Endodermal cell (in vitro differentiated cells): ENCODE data around the gene RNF149. TPM values are rescaled to one million over a fixed set of nuclear protein-coding genes. Genes with fewer than 3 reads are reported as not detected.

Experiments used
- DNase-seq: peaks from one replicate; pipeline ENCODE4 v3.0.0-alpha.2; 2017
- H3K27ac ChIP-seq: 2 replicates; pipeline ENCODE4 v1.5.1; 2013; ENCODE audit warnings: mild to moderate bottlenecking, low read depth, low read length, moderate library complexity
- H3K27me3 ChIP-seq: 2 replicates; pipeline ENCODE4 v1.6.1; 2013; ENCODE audit warnings: mild to moderate bottlenecking, low read length, moderate library complexity; ENCODE audit not compliant: insufficient read depth, control insufficient read depth, poor library complexity, severe bottlenecking
- H3K36me3 ChIP-seq: 2 replicates; pipeline ENCODE4 v1.7.0; 2013; ENCODE audit warnings: mild to moderate bottlenecking, low read length, moderate library complexity; ENCODE audit not compliant: control insufficient read depth, insufficient read depth
- H3K4me1 ChIP-seq: one replicate; pipeline ENCODE4 v1.7.0; 2013; ENCODE audit warnings: low read length; ENCODE audit not compliant: control insufficient read depth, insufficient read depth
- H3K4me3 ChIP-seq: 2 replicates; pipeline ENCODE4 v1.5.1; 2013; ENCODE audit warnings: mild to moderate bottlenecking, low read length, moderate library complexity
- H3K9ac ChIP-seq: 2 replicates; pipeline ENCODE4 v1.6.1; 2013; ENCODE audit warnings: mild to moderate bottlenecking, low read length, moderate library complexity; ENCODE audit not compliant: poor library complexity, severe bottlenecking; ENCODE audit errors: extremely low read depth
- H3K9me3 ChIP-seq: 2 replicates; pipeline ENCODE4 v1.6.1; 2013; ENCODE audit warnings: mild to moderate bottlenecking, low read length, moderate library complexity; ENCODE audit not compliant: control insufficient read depth
- H3K27ac Mint-ChIP-seq: 2 replicates; pipeline ENCODE4 v1.8.0; 2020; ENCODE audit warnings: mixed read lengths
- H3K27me3 Mint-ChIP-seq: 2 replicates; pipeline ENCODE4 v1.8.0; 2021; ENCODE audit warnings: mild to moderate bottlenecking, mixed read lengths; ENCODE audit not compliant: insufficient read depth
- H3K36me3 Mint-ChIP-seq: 2 replicates; pipeline ENCODE4 v1.8.0; 2020; ENCODE audit warnings: low read depth, mixed read lengths
- H3K4me1 Mint-ChIP-seq: 2 replicates; pipeline ENCODE4 v1.8.0; 2020; ENCODE audit warnings: mixed read lengths
- H3K4me3 Mint-ChIP-seq: 2 replicates; pipeline ENCODE4 v1.8.0; 2020; ENCODE audit warnings: mild to moderate bottlenecking, moderate library complexity, mixed read lengths
- H3K9me3 Mint-ChIP-seq: 2 replicates; pipeline ENCODE4 v1.8.0; 2020; ENCODE audit warnings: mild to moderate bottlenecking, mixed read lengths
- WGBS, 2 experiments: methylation state at CpG; one replicate each; pipeline versions ENCODE4 v1.1.5 to v1.1.7; 2013; ENCODE audit warnings: missing lambda C conversion rate in 2 of 2, mixed read lengths in 1 of 2; ENCODE audit not compliant: insufficient coverage in 1 of 2, insufficient read length in 1 of 2; 5-methylcytosine and 5-hydroxymethylcytosine counted together
- total RNA-seq, 2 donors: library from RNA; stranded (reverse); fragmentation: NEBNext Ultra II Directional in 1 of 2; extraction: Animal tissue kit (Norgen Biotek cat#: 25700) in 1 of 2; gene quantifications; 2 replicates in 1 of 2; 3 replicates in 1 of 2; pipeline ENCODE4 v1.2.1, GENCODE V29; 2021
- TF ChIP-seq, protein P1 (sequence below): fragments of 200-600 bp; sonication (generic); conservative IDR thresholded peaks from 2 replicates; pipeline ENCODE4 v1.5.0; 2021; ENCODE audit warnings: antibody characterized with exemption, mild to moderate bottlenecking

RNF149 gene
- total RNA-seq, 2 donors from 2014 or later = 26.4 to 36.3 TPM

DNA sequence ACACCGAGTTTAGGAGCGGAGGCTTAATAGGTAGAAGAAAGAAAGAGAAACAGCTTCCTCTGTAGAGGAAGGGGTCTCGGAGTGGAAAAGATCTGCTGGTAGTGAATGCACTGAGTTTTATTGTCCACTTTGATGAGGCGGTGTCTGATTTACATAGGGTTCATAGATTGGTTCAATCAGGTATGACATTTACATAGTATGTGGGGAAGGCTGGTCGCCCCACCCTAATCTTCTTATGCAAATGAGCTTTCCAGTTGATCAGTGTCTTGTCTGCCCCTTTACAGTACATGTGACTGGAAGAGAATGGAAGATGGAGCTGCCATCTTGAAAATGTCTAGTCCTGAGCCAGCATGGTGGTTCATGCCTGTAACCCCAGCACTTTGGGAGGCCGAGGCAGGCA lies 75.7 kb downstream of the RNF149 start:
- no peaks in the 10 kb centered on the region for H3K36me3 Mint-ChIP-seq
- DNase-seq = no peak
- TF ChIP-seq, protein P1, sequence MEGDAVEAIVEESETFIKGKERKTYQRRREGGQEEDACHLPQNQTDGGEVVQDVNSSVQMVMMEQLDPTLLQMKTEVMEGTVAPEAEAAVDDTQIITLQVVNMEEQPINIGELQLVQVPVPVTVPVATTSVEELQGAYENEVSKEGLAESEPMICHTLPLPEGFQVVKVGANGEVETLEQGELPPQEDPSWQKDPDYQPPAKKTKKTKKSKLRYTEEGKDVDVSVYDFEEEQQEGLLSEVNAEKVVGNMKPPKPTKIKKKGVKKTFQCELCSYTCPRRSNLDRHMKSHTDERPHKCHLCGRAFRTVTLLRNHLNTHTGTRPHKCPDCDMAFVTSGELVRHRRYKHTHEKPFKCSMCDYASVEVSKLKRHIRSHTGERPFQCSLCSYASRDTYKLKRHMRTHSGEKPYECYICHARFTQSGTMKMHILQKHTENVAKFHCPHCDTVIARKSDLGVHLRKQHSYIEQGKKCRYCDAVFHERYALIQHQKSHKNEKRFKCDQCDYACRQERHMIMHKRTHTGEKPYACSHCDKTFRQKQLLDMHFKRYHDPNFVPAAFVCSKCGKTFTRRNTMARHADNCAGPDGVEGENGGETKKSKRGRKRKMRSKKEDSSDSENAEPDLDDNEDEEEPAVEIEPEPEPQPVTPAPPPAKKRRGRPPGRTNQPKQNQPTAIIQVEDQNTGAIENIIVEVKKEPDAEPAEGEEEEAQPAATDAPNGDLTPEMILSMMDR = no peak

DNA sequence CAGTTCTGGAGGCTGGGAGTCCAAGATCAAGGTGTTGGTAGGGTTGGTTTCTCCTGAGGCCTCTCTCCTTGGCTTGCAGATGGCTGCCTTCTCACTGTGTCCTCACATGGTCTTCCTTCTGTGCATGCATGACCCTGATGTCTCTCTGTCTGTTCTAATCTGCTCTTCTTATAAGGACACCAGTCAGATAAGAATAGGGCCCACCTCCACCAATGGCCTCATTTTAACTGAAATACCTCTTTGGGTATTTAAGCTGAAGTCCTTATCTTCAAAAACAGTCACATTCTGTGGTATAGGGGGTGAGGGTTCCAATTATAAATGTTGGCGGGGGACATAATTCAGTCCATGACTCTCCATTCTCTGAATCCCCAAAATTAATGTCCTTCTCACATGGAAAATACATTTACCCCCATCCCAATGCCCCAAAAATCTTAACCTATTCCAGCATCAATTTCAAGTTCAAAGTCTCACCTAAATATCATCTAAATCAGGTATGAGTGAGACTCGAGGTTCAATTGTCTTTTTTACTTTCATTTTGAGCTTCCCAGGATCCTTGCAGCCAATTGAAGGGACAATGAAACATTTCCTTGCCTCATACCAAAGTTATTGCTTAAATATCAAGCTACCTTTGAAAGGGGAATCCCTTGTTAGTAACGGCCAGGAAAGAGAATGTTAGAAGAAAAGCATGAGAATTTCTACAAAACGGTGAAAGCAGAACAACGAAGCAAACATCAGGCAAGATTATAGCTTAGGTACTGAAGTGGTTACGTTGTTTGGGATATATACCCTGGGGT lies 76.4 kb downstream of the RNF149 start:
- Mint-ChIP-seq H3K36me3 (no peaks in the 10 kb centered on the region), H3K27ac (no peak overlapping the region), H3K9me3 (peaks cover 37% of the 10 kb centered on the region), H3K4me3 (no peak overlapping the region), H3K4me1 (no peaks in the 10 kb centered on the region), H3K27me3 (no peaks in the 10 kb centered on the region)
- no peaks in the 10 kb centered on the region for H3K36me3 ChIP-seq
- TF ChIP-seq, protein P1 = no peak
- no peaks in the 10 kb centered on the region for H3K27me3 ChIP-seq
- H3K9ac ChIP-seq = no peak overlapping the region
- peaks cover 22% of the 10 kb centered on the region for H3K9me3 ChIP-seq
- no peak for DNase-seq
- 93 to 100% methylated on average over 4 to 6 of the region's 6 CpGs for WGBS, 2 experiments
- H3K4me1 ChIP-seq = no peaks in the 10 kb centered on the region
- no peak overlapping the region for H3K27ac ChIP-seq
- H3K4me3 ChIP-seq = no peak overlapping the region

More for the DNA sequence above, 75.7 kb downstream of the RNF149 start:
- peaks cover 40% of the 10 kb centered on the region for H3K9me3 Mint-ChIP-seq
- H3K4me3 ChIP-seq = no peak overlapping the region
- no peak overlapping the region for H3K4me3 Mint-ChIP-seq
- no peaks in the 10 kb centered on the region for H3K4me1 Mint-ChIP-seq
- H3K4me1 ChIP-seq = no peaks in the 10 kb centered on the region
- WGBS, 2 experiments = 87 to 92% methylated on average over 6 of the region's 6 CpGs
- no peaks in the 10 kb centered on the region for H3K27me3 Mint-ChIP-seq
- H3K9me3 ChIP-seq = peaks cover 22% of the 10 kb centered on the region
- H3K9ac ChIP-seq = no peak overlapping the region
- H3K27ac ChIP-seq = no peak overlapping the region
- no peaks in the 10 kb centered on the region for H3K36me3 ChIP-seq
- no peak overlapping the region for H3K27ac Mint-ChIP-seq
- no peaks in the 10 kb centered on the region for H3K27me3 ChIP-seq

DNA sequence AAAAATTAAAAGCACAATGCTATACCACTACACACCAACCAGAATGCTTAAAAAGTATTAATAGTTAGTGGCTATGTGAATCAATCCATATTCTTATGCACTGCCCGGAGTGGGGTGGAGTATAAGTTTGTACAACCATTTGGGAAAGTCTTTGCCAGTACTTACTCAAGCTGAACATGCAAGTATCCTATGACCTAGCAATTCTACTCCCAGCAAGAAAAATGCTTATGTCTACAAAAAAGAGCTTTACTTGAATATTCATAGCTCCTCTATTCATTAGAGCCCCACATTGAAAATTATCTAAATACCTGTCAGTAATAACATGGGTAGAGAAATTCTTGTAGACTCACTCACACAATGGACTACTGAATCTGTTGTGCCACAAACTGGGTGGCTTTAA lies 77.3 kb downstream of the RNF149 start:
- Mint-ChIP-seq H3K36me3 (no peaks in the 10 kb centered on the region), H3K27ac (no peak overlapping the region), H3K4me1 (no peaks in the 10 kb centered on the region), H3K9me3 (peaks cover 34% of the 10 kb centered on the region), H3K27me3 (no peaks in the 10 kb centered on the region), H3K4me3 (no peak overlapping the region)
- WGBS, 2 experiments = 89% methylated on average over 1 of the region's 1 CpG; no CpG with 5 or more reads in 1 of the 2 experiments
- no peak for DNase-seq
- peaks cover 20% of the 10 kb centered on the region for H3K9me3 ChIP-seq
- no peak overlapping the region for H3K27ac ChIP-seq
- no peaks in the 10 kb centered on the region for H3K36me3 ChIP-seq
- no peak overlapping the region for H3K4me3 ChIP-seq
- H3K9ac ChIP-seq = no peak overlapping the region
- H3K4me1 ChIP-seq = no peaks in the 10 kb centered on the region
- TF ChIP-seq, protein P1 = no peak
- H3K27me3 ChIP-seq = no peaks in the 10 kb centered on the region
